K562 (cell line): ENCODE measurements around the gene TLCD1. TPM values are rescaled to one million over a fixed set of nuclear protein-coding genes. Genes with fewer than 3 reads are reported as not detected.

Source experiments
- DDX20 ChIP-seq: fragments of 450-650 bp; IDR thresholded peaks from 2 replicates; pipeline ENCODE4 v1.6.1; 2016; ENCODE audit warnings: missing genetic modification characterization, low read depth, mild to moderate bottlenecking, missing compliant biosample characterization, moderate library complexity
- HDAC2 ChIP-seq: fragments of 450-650 bp; IDR thresholded peaks from 2 replicates; pipeline ENCODE4 v1.6.1; 2016; ENCODE audit warnings: mild to moderate bottlenecking
- HSF4 ChIP-seq: fragments of 250-450 bp; sonication (Bioruptor Pico); IDR thresholded peaks from 2 replicates; pipeline ENCODE4 v2.1.2; 2022; ENCODE audit warnings: mild to moderate bottlenecking, moderate library complexity, borderline replicate concordance
- KLF10 ChIP-seq: fragments of 250-450 bp; sonication (Bioruptor Pico); IDR thresholded peaks from 2 replicates; pipeline ENCODE4 v1.6.1; 2021; ENCODE audit warnings: matching md5 sums
- MEIS2 ChIP-seq: fragments of 450-650 bp; IDR thresholded peaks from 2 replicates; pipeline ENCODE4 v1.6.1; 2014; ENCODE audit warnings: mild to moderate bottlenecking; ENCODE audit not compliant: partially characterized antibody
- NCOA6 ChIP-seq: fragments of 450-650 bp; IDR thresholded peaks from 2 replicates; pipeline ENCODE4 v1.6.1; 2017; ENCODE audit warnings: mild to moderate bottlenecking
- NFATC3 ChIP-seq: fragments of 450-650 bp; IDR thresholded peaks from 2 replicates; pipeline ENCODE4 v1.6.1; 2017; ENCODE audit warnings: mild to moderate bottlenecking
- NFIC ChIP-seq: fragments of 450-650 bp; IDR thresholded peaks from 2 replicates; pipeline ENCODE4 v1.6.1; 2017; ENCODE audit warnings: mild to moderate bottlenecking, inconsistent platforms
- NFYB ChIP-seq: IDR thresholded peaks from 2 replicates; pipeline ENCODE4 v1.6.1; 2011; ENCODE audit warnings: mild to moderate bottlenecking, moderate library complexity; ENCODE audit not compliant: insufficient read length; ENCODE audit errors: extremely low read depth
- POLR2G ChIP-seq: fragments of 200-400 bp; formaldehyde crosslinking; IDR thresholded peaks from 2 replicates; pipeline ENCODE4 v1.6.1; 2017; ENCODE audit warnings: low read depth, mild to moderate bottlenecking, antibody characterized with exemption, low read length, moderate library complexity
- TCF7L2 ChIP-seq: fragments of 150-350 bp; IDR thresholded peaks from 2 replicates; pipeline ENCODE4 v1.6.1; 2016; ENCODE audit warnings: low read depth, mild to moderate bottlenecking, low read length, moderate library complexity
- ZNF124 ChIP-seq: sonication (generic); formaldehyde crosslinking; IDR thresholded peaks from 2 replicates; pipeline ENCODE4 v1.8.1; 2022; ENCODE audit warnings: missing genetic modification reagents
- ZNF239 ChIP-seq: fragments of 250-450 bp; sonication (Bioruptor Pico); IDR thresholded peaks from 2 replicates; pipeline ENCODE4 v1.4.0; 2020; ENCODE audit warnings: mild to moderate bottlenecking
- ZNF408 ChIP-seq: fragments of 250-450 bp; sonication (Bioruptor Pico); IDR thresholded peaks from 2 replicates; pipeline ENCODE4 v1.4.0; 2020; ENCODE audit warnings: low read depth, mild to moderate bottlenecking, moderate library complexity
- ZNF445 ChIP-seq: fragments of 250-450 bp; sonication (Bioruptor Pico); IDR thresholded peaks from 2 replicates; pipeline ENCODE4 v1.4.0; 2020; ENCODE audit warnings: low read depth, mild to moderate bottlenecking, moderate library complexity
- polyA plus RNA-seq, 8 experiments: library from polyadenylated mRNA; depleted of rRNA in 4 of 8; stranded (reverse) in 5 of 8; unstranded in 3 of 8; fragments of >200 nt; fragmentation: Nextera tagmentation in 2 of 8; fragmentation: Illumina TruSeq in 1 of 8; extraction: Ambion mirVana in 2 of 8; extraction: Trizol in 1 of 8; gene quantifications; 2 replicates each; pipeline versions ENCODE4 v1.2.1 to v1.2.3, GENCODE V29; 2011 to 2014; ENCODE audit warnings: inconsistent platforms in 1 of 8, missing spikeins in 1 of 8
- total RNA-seq, 7 experiments: library from RNA; depleted of rRNA in 6 of 7; stranded (reverse); fragments of >200 nt in 6 of 7; fragmentation: Illumina TruSeq in 2 of 7; extraction: Trizol in 2 of 7; gene quantifications; 2 replicates each; pipeline versions ENCODE4 v1.2.1 to v1.2.3, GENCODE V29; 2011 to 2021; ENCODE audit warnings: low replicate concordance in 1 of 7
- TF ChIP-seq, protein P1 (sequence below): fragments of 450-650 bp; IDR thresholded peaks from 2 replicates; pipeline ENCODE4 v1.7.0; 2016; ENCODE audit warnings: borderline replicate concordance
- TF ChIP-seq, protein P2 (sequence below): fragments of 450-650 bp; IDR thresholded peaks from 2 replicates; pipeline ENCODE4 v1.7.1; 2018; ENCODE audit warnings: mild to moderate bottlenecking, low read depth; ENCODE audit not compliant: partially characterized antibody
- TF ChIP-seq, protein P3 (sequence below), 3 experiments: fragments of 200-800 bp in 1 of 3; fragments of 250-450 bp in 1 of 3; fragments of 450-650 bp in 1 of 3; sonication (Bioruptor Pico) in 1 of 3; sonication (Bioruptor generic) in 1 of 3; formaldehyde crosslinking in 1 of 3; IDR thresholded peaks; 2 replicates each; pipeline versions ENCODE4 v1.6.1 to v1.8.0; 2016 to 2022; ENCODE audit warnings: mild to moderate bottlenecking in 2 of 3, missing genetic modification characterization in 2 of 3, missing compliant biosample characterization in 1 of 3, moderate library complexity in 1 of 3

Gene TLCD1
- total and polyA plus RNA-seq, 9 of the 15 experiments (the other 6 are each of a cell fraction or from before 2014, with no cell fraction given), result 6.8 to 37.7 (median 21.7) TPM

- TF ChIP-seq POLR2G (peak; percentile 57; the same call in 1 of the 2 replicates), HDAC2 (no peak), ZNF445 (CRISPR knock-in tag) (0 out of 2 replicates have a peak, but pooled peaks have one; percentile 6), TCF7L2 (no peak), ZNF239 (no peak), KLF10 (CRISPR knock-in tag) (no peak), NFATC3 (no peak), HSF4 (CRISPR knock-in tag) (no peak), NFIC (no peak), DDX20 (tag) (no peak), MEIS2 (no peak), NFYB (no peak), ZNF408 (CRISPR knock-in tag) (no peak), NCOA6 (no peak), ZNF124 (no peak)
- TF ChIP-seq, protein P1, sequence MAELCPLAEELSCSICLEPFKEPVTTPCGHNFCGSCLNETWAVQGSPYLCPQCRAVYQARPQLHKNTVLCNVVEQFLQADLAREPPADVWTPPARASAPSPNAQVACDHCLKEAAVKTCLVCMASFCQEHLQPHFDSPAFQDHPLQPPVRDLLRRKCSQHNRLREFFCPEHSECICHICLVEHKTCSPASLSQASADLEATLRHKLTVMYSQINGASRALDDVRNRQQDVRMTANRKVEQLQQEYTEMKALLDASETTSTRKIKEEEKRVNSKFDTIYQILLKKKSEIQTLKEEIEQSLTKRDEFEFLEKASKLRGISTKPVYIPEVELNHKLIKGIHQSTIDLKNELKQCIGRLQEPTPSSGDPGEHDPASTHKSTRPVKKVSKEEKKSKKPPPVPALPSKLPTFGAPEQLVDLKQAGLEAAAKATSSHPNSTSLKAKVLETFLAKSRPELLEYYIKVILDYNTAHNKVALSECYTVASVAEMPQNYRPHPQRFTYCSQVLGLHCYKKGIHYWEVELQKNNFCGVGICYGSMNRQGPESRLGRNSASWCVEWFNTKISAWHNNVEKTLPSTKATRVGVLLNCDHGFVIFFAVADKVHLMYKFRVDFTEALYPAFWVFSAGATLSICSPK, result no peak
- TF ChIP-seq, protein P2, sequence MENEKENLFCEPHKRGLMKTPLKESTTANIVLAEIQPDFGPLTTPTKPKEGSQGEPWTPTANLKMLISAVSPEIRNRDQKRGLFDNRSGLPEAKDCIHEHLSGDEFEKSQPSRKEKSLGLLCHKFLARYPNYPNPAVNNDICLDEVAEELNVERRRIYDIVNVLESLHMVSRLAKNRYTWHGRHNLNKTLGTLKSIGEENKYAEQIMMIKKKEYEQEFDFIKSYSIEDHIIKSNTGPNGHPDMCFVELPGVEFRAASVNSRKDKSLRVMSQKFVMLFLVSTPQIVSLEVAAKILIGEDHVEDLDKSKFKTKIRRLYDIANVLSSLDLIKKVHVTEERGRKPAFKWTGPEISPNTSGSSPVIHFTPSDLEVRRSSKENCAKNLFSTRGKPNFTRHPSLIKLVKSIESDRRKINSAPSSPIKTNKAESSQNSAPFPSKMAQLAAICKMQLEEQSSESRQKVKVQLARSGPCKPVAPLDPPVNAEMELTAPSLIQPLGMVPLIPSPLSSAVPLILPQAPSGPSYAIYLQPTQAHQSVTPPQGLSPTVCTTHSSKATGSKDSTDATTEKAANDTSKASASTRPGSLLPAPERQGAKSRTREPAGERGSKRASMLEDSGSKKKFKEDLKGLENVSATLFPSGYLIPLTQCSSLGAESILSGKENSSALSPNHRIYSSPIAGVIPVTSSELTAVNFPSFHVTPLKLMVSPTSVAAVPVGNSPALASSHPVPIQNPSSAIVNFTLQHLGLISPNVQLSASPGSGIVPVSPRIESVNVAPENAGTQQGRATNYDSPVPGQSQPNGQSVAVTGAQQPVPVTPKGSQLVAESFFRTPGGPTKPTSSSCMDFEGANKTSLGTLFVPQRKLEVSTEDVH, result peak; percentile 57
- TF ChIP-seq, protein P3, sequence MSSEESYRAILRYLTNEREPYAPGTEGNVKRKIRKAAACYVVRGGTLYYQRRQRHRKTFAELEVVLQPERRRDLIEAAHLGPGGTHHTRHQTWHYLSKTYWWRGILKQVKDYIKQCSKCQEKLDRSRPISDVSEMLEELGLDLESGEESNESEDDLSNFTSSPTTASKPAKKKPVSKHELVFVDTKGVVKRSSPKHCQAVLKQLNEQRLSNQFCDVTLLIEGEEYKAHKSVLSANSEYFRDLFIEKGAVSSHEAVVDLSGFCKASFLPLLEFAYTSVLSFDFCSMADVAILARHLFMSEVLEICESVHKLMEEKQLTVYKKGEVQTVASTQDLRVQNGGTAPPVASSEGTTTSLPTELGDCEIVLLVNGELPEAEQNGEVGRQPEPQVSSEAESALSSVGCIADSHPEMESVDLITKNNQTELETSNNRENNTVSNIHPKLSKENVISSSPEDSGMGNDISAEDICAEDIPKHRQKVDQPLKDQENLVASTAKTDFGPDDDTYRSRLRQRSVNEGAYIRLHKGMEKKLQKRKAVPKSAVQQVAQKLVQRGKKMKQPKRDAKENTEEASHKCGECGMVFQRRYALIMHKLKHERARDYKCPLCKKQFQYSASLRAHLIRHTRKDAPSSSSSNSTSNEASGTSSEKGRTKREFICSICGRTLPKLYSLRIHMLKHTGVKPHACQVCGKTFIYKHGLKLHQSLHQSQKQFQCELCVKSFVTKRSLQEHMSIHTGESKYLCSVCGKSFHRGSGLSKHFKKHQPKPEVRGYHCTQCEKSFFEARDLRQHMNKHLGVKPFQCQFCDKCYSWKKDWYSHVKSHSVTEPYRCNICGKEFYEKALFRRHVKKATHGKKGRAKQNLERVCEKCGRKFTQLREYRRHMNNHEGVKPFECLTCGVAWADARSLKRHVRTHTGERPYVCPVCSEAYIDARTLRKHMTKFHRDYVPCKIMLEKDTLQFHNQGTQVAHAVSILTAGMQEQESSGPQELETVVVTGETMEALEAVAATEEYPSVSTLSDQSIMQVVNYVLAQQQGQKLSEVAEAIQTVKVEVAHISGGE (CRISPR knock-in tag; IDR thresholded peaks at IDR 0.05), result 0 out of 6 replicates have a peak, but pooled peaks of 1 of the 3 experiments have one; percentile 21
Measured at GRCh38 chr17:28750178-28751047, 24.4 kb upstream of the TLCD1 start (continued).
